ENCODE data around the gene MKLN1.

MKLN1 gene

DNA sequence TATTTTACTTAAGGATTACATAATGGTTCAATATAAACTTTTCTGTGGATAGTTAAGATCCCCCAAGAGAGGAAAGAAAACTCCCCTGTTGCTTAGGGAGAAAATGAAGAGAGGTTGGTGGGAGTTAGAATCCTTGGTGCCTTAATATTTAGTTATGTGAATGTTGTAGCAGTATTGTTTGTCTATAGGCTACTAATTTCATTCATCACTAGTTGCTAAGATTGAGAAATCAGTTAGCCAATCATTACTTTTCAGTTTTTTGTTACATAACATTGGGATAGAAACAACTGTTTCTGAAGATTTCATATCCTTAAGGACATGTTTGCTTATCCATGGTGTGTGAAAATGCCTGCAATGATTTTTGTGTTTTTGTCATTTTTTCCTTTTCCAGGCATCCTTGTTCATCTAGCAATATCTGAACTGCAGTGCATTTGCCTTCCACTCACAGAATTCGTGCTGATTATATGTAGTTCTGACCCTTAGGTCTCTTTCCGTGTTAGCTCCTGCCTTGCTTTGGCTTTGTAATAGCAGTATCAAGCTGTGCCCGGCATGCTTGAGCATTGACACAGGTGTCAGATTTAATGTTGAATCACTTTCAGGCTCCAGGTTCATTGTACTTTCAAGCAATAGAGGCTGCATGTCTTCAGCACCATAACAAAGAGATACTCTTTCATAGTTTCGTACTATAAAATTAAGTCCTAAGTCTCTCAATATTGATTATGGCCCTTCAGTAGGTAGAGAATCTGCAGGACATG is 143.8 kb downstream of the MKLN1 start:
- DNase-seq, result no peak

DNA sequence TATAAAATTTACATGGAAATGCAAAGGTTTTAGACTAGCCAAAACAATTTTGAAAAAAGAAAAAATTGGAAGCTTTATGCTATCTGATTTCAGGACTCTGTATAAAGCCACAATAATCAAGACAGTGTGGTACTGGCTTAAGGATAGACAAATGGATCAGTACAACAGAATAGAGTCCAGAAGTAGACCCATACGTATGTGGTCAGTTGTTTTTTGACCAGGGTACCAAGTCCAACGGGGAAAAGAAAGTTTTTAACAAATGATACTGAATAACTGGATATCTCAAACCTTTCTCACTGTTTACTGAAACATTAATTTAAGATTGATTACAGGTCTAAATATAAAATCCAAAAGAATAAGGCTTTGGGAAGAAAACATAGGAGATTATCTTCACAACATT is 149.1 kb downstream of the MKLN1 start:
- no peak for DNase-seq

DNA sequence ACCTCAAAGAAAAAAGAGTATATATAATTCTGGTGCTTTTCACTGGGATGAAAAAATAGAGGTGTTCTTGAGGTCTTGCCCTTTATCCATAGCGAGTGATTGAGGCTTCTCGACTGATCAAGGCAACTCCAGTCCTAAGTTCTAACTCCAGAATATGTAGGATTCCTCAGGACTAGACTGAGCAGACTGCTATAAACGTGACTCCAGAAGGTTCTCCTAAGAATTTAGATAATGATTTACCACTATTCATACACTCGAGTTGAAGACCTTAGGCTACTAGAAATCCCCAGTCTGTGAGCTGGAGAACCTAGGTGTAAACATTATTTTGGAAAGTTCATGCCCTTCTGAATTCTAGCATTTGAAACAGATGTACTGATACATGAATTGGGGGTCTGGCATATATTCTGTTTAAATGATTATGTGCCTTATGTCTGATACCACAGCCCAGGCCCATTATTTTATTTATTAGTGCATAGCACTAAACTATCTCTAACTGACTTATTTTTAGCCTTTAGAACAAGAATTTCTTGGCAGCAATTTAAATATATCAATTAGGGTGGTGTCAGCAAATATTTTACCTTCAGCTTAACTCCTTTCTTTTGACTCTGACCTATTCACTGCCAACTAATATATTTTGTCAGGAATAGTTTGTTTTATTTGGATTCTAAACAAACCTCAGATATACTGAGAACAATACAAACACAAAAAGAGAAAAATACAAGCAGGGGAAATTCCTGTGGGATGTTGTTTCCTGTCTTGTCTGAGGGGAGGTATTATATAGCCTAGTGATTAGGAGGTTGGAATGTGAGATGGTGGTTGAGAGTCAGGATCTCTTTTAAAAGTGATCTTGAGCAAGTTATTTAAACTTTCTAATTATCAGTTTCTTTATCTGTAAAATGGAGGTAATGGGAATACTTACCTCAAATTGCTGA is 153.0 kb downstream of the MKLN1 start:
- DNase-seq, result no peak

DNA sequence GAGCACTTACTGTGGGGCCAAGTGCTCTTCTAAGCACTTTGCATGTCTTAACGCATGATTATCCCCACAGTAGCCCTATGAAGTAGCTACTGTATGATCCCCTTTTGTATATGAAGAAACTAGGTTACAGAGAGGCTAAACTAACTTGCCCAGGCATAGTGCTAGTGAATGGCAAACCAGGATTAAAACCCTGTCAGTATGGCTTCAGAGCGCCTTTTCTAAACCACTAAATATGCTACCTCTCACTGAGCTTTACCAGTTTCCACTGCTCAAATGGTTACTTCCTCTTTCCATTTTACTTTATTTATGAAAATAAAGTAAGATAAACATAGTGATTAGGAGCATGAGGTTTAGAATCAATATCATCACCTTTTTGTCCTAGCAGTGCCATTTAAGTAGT is 155.1 kb downstream of the MKLN1 start:
- DNase-seq, result no peak

DNA sequence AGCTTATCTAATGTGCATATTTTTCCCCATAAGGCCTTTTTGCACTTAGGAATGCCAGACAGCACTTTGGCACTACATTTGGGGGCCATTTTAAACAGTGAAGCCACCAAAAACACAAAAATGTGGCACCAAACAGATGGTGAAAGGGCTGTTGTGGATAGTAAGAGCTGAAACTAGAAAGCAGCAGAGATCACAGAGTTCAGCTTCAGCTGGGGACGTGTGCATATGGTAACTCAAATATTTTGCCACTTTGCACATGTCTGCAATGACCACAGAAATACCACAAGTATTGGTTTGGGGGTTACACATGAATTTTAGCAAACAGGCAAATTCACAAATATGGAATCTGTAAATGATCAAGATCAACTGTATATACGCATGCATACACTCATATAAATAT is 155.9 kb downstream of the MKLN1 start:
- DNase-seq, result no peak

DNA sequence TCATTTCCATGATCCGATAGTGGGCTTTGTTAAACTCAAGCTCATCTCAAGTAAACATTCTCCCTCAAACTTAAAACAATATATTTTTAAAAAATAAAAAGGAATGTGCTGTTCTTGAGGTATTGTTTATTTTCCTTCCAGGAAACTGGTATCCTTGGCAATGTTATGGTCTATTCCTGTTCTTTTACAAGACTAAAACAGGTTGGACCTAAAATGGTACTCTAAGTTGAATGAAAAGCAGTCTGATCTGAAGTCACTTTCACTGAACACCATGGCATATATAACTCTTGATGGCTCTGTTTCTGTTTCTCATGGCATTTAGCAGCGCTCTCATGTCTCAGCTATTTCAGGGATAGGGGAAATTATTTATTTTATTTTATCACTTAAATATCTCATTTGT is 158.7 kb downstream of the MKLN1 start:
- DNase-seq, result no peak

DNA sequence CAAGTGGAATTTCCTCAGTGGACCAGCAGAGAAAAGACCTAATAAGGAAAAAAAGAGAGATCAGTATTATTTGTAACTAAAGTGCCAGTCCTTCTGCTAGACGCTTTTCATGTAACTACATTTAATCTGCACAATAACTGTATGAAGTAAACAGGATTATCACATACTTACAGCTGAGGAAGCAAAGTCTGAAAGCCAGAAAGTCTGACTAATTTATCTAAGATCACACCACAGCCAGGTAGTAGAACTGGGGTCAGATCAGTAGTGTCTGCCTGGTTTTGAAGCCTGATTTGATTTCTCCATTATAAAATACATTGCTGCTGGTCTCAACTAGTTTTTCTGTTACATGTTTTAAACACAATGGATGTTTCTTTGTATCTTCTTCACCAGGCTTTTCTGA is 159.5 kb downstream of the MKLN1 start:
- DNase-seq, result no peak

DNA sequence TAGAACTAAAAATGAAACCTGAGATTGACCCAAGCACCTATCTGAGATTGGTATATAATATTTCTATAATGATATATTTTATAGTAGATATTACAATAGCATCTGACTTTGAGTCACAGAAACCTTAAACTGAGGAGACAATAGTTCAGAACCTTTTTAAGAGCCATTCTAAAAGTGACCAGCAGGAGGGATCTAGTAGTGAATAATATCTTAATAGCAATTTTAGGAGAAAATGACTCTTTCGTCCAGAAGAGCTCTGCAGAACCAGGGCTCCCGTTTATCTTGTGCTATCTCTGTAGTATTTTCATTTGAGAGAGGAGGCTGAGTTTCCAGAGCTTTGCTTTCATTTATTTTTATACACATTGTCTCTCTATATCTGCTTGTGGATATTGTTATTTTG is 160.7 kb downstream of the MKLN1 start:
- no peak for DNase-seq

DNA sequence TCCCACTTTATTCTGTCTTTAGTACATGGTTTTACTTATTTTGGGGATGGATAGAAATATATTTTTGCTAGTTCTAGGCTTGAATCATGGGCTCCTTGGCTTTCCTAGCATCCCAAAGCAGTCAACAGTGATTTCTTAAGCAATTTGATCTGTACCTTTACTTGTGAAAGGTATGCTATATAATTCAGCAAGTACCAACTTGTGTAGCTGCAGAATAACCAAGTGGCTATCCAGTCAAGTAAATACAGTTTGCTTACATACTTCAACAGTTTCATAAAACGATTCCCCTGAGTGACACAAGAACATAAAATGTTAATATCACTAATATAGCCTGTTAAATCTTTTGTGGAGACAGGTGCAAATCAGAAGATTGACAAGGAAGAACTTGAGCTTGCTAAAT is 161.5 kb downstream of the MKLN1 start:
- no peak for DNase-seq

DNA sequence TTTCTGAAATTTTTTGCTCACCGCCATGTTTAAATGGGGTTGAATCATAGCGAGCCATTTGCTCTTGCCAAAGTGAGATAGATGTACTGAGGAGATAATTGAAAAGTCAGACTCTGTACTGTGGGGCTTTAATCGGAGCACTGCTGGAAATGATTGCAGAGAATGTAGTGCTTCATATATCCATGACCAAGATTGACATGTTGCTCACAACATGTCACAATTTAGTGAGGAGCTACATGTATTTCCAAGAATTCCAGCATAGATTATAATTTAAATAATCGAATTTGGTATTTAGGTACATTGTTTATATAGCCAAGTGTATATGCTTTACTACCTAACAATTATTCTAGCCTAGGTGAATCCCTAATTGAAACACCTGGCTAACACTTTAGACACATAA is 162.2 kb downstream of the MKLN1 start:
- DNase-seq, result no peak

DNA sequence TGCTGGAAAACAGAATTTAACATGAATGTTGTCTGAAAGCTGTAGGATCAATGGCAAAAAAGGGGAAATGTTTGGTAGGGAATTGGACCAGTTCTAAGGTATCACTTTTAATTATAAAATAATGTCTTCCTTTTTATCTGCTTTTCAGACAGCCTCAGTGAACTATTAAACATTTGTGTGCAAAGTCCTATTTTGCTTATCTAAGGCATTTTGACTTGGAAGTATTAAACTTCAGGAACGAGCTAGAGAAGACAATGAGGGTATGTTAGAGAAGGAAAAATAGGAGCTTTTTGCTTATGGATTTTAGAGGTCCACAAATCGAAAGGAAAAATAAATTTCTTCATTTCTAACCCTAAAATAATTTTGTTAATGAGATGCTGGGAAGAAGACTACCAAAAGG is 165.4 kb downstream of the MKLN1 start:
- no peak for DNase-seq

DNA sequence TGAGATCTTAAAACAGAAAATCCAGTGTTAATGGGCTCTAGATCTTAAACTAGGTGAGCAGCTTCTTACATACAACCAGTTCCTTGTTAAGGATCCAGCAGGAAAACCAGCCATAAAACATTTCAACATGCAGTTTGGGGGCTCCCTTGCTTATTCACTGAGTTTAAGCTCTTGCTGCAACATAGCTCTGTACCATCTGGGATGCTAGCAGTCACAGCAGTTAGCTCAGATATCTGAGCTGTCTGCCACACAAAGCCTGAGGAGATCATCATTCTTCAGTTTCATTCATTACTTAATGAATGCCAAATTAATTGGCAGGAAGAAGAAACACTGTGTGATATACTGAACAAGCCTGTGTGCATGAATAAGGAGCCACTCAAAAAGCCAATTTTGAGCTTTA is 165.9 kb downstream of the MKLN1 start:
- DNase-seq, result no peak

DNA sequence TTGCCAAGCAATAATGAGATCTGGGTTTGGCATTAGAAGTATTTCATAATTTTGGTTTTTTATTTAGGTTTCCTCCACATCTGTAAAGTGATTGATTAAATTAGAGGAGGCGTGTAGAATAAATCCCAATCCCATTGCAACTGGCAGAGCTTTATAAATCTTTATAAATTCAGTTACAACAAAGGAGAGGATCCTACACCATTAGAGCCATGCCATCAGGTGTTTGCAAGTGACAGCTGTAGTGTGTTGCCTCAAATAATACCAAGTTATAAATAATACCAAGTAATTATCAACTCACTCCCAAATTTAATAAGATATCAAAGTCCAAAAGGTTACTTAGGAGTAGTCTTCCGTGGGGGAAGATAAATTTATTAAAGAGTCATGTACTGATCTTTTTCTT is 166.5 kb downstream of the MKLN1 start:
- DNase-seq, result no peak

DNA sequence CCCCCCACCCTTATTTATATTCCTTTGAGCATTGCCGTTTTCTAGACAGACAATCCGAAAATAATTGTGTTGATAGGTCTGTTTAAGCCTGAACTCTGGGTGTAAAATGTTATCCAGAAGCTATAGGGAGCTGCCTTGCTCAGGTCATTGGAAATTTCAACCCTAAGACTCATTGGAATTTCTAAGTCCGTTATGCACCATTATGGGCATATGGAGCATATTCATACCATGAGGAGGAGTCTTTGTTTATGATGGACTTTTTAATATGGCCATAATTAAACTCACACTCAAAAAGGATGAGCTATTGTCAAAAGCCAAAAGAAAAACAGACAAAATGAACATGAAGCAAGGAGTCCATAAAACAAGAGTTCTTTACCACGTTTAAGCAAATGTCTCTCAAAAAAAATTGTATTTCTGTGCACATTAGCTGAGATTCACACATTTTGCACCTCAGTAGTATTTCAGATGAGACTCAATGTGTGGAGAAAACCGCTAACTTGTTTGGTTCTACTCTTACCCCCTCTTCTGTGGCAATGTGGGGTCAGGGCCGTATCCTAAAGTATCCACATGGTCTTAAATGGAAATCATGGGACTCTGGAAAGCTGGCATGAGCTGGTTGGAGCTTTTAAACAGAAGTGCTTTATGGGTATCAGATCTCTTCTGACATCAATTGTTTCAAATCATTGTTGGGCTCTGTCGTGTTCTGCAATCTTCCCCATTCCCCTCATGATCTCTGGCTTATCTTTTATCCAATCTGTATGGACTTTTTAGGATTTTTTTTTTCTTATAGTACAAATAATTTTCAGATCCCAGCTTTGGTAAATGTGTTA is 168.2 kb downstream of the MKLN1 start:
- DNase-seq, result no peak

DNA sequence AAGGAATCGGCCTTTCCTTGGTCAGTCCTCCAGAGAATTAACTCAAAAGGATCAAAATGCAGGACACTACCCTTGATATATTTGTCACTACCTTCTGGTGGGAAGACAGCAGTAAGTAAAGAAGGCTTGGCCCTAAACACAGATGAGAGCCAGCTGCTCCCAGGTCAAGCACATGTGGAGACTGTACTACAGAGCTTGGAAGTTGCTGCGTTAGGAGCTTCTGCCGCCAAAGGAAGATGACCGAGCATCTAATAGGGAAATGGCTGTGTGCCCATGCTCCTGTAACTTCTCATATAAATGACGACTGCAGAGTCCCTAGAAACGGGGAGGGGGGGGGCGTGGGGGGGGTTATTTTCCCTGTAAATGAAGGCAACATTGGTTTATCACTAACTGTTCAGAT is 169.8 kb downstream of the MKLN1 start:
- no peak for DNase-seq

DNA sequence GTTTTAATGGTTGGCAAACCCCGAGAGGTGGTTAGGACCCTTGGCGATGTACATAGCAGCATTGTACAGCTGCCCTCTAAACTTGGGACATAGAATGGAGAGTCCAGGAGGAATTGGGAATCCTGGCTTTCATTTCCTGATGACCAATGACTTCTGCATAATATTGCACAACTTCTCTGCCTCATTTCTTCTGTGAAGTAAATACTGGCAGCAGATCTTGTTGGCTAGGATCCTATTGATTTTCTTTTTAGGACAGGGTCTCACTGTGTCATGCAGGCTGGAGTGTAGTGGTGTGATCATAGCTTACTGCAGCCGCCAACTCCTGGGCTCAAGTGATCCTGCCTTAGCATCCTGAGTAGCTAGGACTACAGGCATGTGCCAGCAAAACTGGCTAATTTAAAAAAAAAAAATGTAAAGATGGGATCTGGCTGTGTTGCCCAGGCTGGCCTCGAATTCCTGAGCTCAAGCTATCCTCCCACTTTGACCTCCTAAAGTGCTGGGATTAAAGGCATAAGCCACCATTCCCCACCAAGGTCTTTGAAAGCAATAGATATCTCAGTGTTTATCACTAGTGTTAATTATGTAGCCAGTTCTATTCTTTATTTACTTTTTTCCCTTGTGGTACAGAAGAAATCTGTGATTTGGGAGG is 170.7 kb downstream of the MKLN1 start:
- DNase-seq, result no peak

DNA sequence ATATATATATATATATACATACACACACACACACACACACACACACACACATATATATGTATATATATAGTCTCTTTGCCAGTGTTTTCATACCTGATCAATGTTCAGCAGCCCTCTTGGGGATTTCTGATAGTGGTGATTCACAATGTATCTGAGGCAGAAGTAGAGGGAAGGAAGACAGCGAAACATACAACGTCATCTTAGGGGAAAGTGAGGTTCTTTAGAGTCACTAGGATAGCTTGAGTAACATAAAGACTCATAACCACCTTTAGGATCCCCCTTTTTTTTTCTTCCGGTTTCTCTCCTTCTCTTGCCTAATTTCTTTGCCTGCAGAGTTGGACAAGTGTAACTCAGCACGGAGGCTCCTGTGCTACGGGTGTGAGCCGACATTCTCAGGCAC is 172.1 kb downstream of the MKLN1 start:
- no peak for DNase-seq

DNA sequence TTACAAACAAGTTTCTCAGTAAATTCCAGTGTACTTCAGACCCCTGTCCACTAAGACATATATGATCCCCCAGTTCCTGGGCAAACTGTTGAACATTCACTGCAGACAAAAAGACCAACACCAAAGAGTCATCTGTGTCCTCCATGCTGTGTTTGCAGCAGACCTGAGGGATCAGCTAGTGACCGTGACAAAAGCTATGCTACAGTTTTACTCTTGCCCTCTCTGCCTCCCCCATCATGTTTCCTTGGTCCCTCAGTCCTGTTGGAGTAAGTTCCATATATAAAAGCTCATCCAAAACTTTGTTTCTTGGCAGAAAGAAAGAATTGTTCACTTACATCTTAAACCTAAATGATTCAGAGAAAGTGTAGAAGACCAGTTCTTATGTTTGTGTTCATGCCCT is 172.7 kb downstream of the MKLN1 start:
- no peak for DNase-seq

DNA sequence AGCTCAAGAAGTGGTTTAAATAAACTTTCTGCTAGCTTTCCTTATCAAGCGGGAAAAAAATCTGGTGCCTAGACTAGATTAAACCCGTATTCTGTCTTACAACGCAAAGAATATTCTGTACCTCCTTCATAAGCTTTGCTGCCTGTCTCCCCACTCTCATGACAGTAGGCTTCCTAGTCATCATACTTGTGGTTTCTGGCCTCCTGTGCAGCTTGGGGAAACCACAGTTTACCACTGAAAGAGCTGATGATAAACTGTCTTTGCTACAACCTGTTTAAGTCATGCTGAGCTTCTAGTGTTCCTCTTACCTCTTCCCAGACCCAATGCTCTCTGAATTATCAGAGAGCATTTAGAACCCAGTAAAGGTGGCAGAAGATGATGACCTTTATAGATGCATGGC is 173.7 kb downstream of the MKLN1 start:
- no peak for DNase-seq

DNA sequence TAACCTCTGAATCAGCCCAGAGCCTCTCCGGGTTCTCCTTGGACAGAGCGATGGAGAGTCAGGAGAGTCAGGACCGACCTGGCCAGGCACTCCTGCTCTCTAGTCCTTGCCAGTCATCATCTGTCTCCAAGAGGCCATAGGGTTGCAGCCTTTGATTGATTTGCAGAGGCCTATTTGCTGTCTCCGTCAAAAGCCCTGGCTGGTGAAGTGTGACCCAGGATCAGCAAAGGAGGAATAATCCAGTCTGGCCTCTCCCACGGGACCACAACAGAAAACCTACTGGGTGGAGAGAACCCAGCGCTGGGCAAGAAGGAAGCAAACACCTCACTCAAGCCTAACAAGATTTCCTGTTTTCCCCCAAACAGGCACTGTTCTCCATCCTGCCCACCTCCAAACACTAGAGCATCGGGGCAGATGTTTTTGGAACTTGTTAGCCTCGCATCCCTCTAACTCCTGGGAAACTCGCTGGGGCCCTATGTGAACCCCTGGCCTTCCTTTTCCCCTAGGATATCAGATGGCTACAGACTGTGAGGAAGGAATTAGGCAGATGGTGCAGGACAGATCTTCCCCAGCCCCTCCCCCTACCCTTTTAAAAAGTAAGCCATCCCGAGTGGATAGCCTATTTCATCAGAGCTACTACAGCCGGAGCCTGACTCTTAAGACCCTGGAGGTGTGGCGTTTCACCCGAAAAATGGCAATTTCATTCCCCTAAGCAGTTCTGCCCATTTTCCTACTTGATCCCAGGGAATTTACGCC is 174.4 kb downstream of the MKLN1 start:
- no peak for DNase-seq

DNA sequence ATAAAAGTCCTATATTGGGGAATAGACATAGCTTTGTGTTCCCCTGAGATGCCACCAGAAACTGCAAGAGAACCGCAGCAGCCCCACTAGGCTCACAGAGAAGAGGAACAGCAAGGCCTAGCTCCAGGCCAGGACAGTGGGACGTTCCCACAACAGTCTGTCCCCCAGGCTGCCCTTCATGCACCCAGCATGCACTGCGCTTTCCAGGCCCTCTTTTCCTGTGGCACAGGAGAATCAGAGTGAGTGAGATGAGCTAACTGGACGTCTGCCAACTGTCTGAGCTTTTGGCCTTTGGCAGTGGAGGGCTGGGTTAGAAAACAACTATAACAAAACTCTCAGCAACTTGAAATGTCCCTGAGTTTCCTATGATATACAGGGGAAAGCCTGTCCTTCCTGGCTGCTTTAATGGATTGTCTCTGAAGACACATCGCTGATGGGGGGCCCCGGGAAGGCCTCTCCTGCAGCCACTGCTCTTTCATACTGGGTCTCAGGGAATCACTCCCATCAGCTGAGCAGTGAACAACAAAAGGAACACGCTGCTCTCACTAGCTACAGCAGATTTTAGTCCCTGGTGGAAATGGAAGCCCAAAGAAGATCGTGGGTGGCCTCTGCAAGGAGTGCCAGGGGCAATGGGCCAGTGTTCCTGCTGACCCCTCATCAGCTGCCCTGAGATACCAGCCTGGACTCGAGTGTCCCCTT is 175.3 kb downstream of the MKLN1 start:
- DNase-seq, result no peak

DNA sequence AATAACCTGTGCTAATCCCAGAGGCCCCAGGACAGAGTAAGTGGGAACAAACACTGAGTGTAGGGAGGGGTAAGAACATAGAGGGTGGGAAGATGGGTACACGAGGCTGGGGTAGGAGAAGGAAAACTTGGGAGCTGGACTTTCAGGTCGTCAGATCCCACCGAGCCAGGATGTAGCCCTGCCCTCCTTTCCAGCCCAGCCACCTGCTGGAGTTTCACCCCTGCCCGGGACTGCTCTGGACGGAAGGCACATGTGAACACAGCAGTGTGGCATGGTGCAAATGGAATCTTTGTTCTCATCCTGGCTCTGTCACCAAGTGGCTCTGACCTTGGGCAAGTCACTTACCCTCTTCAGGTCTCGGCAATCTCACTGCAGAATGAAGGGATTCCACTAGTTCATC is 176.0 kb downstream of the MKLN1 start:
- DNase-seq, result no peak
